NOMO-1 treated with DMSO at 0.1 percent for 48 hours (cell line): ENCODE data around the gene KRT72.

Source experiments
- DNase-seq: peaks from one replicate; lab custom pipeline; 2025; ENCODE audit not compliant: unreplicated experiment; lab: John Stamatoyannopoulos, UW

The KRT72 gene

DNA sequence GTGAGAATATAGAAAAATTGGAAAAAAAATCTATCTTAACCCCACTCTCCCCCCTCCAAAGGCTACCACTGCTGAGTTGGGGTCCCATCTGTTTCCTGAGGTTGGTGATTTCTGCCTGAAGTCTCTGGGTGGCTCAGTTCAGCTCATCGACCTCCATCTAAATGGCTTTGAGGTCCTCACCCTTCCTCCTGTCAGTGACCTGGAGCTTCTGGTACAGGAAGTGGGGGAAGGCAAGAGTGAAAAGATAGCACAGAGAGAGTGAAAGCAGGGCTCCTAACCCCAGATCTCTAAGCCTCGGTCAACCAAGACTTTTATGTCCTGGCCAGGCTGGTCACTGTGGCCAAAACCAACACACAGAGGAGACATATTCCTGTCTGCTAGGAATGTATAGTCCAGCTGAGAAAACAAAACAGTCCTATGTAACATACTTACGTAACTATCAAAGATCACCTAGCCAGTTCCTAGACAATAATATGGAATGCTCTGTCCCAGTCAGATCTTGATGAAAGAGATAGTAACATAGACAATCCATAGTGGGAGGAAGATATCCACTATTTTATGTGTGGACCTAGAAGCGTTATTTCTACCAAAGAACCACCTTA, 29.4 kb upstream of the KRT72 start:
- no peak for DNase-seq

- no peak for DNase-seq
Measured at GRCh38 chr12:52630008-52630500, 28.8 kb upstream of the KRT72 start.

DNA sequence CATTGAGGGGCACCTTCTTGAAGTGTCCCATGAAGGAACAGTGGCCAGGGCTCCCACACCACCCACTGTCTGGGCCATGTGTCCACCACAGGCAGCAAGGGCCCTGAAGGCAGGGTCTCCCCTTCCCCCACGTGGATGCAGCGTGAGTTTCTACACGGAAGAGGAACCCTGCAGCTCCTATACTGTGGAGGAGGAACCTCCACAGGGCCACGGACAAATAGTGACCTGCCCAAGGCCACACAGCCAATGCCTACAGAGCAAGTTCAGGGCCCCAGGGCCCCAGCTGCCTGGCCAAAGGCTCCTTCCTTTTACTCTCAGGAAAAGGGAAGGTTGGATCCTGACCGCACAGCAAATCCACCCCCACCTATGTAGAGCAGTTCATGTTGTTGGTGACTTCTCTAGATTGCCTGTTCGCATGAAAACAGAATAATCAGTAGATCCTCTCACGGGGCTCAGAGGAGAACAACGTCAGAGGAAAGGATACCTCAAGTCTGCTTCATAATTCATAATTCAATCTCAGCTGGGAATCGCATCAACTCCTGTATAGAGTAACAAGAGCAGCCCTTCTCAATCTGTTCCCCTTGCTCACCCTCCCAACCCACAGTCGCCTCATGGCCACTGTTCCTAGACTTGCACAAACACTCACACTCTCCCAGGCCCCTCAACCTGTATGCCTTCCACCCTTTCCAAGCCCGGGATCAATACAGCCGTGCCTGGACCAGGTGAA, 28.2 kb upstream of the KRT72 start:
- DNase-seq, result no peak

DNA sequence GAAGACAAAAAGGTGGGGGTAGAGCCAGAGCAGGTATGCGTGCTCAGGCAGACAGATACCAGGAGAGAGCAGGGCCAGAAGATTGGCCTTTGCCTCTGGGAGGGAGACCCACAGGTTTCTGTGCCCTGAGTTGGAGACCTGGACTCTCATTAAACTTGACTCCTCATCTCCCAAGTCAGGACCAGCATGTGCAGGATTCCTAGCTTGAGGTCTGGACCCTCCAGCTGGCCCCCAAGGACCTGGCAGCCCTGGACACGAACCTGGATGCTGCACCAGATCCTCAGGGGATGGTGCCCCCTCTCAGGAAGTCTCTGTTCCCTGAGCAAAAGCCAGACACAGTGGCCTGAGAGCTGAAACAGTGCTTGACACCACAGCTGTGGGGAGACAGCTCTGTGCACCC, 27.6 kb upstream of the KRT72 start:
- no peak for DNase-seq

DNA sequence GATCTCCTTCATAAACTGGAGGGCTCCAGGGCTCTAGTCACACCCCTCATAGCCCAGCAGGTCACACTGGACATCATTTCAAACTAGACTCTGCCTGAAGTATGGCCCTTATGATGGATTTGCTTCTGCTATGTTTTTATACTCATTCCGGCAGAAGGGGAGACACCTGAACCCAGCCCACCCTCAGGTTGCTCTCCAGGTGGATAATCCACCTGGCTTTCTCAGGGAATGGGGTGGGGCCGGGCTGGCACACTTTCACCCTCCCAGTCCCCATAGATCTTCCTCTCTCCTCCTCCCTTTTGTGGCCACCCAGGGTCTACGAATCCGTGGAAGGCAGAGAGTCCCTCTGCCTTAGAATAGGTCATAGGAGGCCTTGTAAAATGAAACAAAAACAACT, 26.8 kb upstream of the KRT72 start:
- DNase-seq, result no peak

- no peak for DNase-seq
Measured at GRCh38 chr12:52627395-52628110, 26.3 kb upstream of the KRT72 start.

DNA sequence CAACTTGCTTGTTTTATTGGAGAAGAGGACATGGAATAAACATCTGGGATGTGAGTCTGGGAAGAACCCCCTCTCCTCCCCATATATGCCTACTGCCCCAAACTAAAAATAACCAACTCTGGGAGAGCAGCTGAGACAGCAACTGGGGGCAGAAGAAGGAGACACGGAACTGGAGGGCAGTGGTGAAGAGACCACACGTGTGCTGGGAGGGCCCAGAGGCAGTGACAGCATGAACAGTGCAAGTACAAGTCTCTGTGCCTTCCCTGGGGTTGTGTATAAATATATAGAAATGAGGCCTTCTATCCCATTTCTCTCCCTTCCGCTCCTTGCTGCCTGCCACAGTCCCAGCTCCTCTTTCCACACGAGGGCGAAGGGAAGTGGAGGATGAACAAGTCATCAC, 21.1 kb upstream of the KRT72 start:
- no peak for DNase-seq

DNA sequence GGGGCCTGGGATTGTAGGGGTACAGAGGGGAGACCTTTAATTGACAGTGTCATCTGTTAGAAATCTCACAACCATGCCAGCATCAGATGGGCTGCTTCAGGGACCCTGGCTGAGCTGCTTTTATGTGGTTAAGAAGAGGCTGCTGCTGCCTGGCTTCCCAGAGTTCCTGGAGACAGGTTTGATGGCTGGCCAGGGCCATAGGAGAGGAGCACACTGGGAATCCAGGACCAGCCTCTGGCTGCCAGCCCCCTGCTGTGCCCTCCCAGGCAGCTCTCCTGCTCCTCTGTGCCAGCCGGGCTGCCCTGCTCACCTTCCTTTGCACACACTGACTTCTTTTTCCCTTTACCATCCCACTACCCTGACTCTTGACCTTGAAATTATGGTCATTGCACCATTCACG, 17.6 kb upstream of the KRT72 start:
- DNase-seq, result no peak

- DNase-seq, result no peak
Measured at GRCh38 chr12:52618216-52618615, 17.0 kb upstream of the KRT72 start, which contains the start of gene KRT73. Gene KRT73, minus strand, starts transcription at chr12:52618559. Its CDS starts 35 bp downstream, at chr12:52618524.

DNA sequence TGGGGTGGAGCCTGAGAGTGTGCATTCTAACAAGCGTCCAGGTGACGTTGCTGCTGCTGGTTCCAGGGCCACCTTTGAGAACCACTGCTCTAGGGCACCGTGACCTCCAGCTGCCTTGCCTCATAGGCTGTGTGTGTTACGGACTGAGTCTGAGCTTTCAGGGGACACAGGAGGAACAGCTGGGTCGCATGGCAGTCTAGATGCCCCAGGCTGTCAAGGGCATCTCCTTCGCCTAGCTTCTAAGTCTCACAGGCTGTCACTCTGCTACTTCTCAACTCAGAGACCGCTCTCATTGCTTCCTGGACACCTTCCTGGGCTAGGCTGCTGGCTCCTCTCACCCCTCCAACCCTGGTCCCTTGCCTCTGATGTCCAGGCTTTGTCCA, 16.1 kb upstream of the KRT72 start:
- DNase-seq, result no peak

DNA sequence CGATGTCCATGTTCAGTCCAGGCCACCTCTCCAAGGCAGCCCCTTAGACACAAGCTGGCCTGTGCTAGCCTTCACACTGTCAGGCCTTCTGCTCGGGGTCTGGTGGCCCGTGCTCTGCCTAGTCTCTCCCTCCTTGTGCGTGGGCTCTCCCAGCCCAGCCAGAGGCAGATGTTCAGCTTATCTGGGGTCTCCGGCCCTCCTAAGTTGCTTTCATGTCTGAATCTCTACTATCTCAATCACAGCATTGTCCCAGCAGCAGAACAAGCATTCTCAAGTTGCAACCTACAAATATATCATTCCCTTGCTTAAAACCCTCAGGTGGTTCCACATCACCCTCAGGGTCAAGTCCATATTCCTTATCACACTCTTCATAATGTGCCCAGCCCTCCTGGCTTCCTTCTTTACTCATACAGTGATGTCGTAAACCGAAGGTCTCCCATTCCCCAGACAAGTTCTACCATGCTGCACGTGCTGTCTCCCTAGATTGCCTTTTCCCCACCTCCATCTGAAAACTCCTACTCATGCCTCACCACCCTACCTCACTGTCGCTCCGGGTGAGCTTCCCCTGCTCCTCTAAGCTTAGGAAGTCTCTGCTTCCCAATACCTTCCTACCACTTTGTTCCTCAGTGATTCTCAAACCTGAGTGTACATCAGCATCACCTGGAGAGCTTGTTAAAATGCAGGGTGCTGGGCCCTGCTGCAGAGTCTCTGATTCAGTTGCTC, 15.6 kb upstream of the KRT72 start:
- DNase-seq, result no peak

DNA sequence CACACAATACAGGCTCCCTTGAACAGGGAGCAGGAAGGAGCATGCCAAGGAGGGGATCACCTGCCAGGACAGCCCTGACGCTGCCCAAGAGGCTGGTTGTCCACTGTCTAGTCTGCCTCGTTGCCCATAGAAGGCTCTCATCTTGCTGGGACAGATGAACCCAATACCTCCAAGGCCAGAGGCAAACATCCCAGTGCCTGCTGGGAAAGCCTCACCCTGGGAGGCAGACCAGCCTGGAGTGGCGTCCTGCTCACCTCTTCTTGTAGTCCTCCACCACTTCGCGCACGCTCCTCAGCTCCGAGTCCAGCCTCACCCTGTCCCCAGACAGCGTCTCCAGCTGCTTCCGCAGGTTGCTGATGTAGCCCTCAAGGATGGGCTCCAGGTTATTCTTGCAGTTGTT, 14.6 kb upstream of the KRT72 start:
- no peak for DNase-seq

DNA sequence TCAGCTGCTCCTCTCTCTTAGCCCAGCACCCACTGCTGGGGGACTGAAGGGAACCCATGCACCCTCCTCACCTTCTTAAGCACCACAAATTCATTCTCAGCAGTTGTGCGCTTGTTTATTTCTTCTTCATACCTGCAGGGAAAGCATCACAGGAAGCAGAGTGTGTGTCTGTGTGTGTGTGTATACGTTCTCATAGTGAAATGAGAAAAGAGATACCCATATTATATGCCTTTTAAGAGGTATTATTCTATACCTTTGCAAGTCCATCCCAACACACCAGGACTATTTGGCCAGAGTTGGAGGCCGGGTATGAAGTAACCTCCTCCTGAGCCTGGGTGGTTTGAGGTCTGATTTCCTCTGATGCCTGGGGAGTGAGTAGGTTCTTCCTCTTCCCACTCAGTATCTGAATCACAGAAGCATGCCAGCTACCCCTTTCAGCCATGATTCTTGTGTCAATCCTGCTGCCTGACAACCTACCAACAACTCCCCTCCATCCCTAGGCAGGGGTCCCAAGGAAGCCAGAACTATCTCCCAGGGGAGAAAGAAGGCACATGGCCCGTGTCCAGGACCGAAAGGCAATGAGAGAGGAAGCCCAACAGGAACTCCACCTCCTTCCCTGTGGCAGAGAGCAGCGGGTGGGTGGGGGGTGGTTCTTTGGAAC, 14.1 kb upstream of the KRT72 start:
- no peak for DNase-seq

GRCh38 chr12:52614381-52615207, 13.3 kb upstream of the KRT72 start:
- no peak for DNase-seq

DNA sequence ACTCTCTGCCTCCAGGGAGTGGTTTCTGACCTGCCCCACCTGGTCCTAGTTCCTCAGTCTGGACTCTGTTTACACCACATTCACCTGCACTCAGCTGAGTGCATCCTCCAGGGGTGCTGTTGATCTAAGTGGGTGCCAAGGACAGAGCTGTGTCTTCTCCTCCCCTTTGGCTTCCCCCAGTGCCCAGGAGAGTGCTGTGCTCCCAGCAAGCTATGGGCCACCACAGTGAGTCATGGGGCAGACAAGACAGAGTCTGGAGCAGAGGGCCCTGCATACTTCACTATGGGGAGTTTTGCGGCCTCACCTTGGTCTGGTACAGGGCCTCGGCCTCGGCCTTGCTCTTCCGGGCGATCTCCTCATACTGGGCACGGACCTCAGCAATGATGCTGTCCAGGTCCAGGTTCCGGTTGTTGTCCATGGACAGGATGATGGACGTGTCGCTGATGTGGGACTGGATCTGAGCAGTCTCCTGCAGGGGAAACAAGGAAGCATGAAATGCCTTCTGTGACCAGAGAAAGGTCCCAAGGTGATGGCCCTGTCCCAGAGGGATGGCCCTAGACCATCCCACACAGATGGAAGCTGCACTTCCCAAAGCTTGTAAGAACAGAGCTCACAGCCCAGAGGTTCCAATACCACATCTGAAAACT, 12.2 kb upstream of the KRT72 start:
- DNase-seq, result no peak

GRCh38 chr12:52612431-52613383, 11.4 kb upstream of the KRT72 start:
- DNase-seq, result no peak

DNA sequence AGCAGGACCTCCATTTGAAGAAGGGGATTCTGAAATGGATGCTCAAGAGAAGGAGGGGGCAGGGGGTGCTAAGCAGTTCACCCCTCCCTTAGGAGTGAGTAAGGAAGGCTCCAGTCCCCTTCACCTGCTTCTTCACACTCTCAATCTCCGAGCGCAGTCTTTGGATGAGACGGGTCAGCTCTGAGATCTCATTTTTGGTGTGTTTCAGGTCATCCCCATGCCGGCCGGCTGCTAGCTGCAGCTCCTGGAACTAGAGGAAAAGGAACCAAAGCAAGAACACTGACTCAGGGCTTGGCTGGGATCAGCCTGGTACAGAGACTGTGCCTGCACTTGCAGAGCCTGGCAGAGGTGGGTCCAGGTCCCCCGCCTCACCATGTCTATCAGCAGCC, 9.8 kb upstream of the KRT72 start:
- DNase-seq, result no peak

GRCh38 chr12:52608826-52609630, 7.8 kb upstream of the KRT72 start:
- no peak for DNase-seq
